ENCODE results near the gene TPST2.
A peak's percentile ranks its signal among the peaks of the same experiment; 100 is the strongest.

The TPST2 gene

GRCh38 chr22:26527574-26528465 lies 62.1 kb downstream of the TPST2 start:
- no peak for DNase-seq

- DNase-seq = no peak
These were observed 62.8 kb downstream of the TPST2 start for GRCh38 chr22:26527167-26527566.

GRCh38 chr22:26525946-26526564 lies 63.9 kb downstream of the TPST2 start:
- no peak for DNase-seq

GRCh38 chr22:26524870-26525269 lies 65.1 kb downstream of the TPST2 start:
- DNase-seq = no peak

- no peak for DNase-seq
These were observed 67.3 kb downstream of the TPST2 start for GRCh38 chr22:26522592-26522991.

GRCh38 chr22:26522012-26522411 lies 67.9 kb downstream of the TPST2 start:
- no peak for DNase-seq

GRCh38 chr22:26517429-26517828 lies 72.5 kb downstream of the TPST2 start:
- DNase-seq = no peak

- DNase-seq = no peak
These were observed 73.4 kb downstream of the TPST2 start for GRCh38 chr22:26516503-26516902.

- no peak for DNase-seq
These were observed 74.0 kb downstream of the TPST2 start for GRCh38 chr22:26515931-26516330.

- DNase-seq = no peak
These were observed 75.3 kb downstream of the TPST2 start for GRCh38 chr22:26514419-26515161.

- no peak for DNase-seq
These were observed 76.1 kb downstream of the TPST2 start for GRCh38 chr22:26513838-26514237.

GRCh38 chr22:26512149-26512793 lies 77.7 kb downstream of the TPST2 start, which contains the start of gene TFIP11:
TFIP11 (minus strand) TSS chr22:26512473; CDS start chr22:26510272, 2,201 bp downstream.
- peak; percentile 84 to 89 for DNase-seq

- DNase-seq = no peak
These were observed 81.8 kb downstream of the TPST2 start for GRCh38 chr22:26508148-26508547.

- no peak for DNase-seq
These were observed 86.2 kb downstream of the TPST2 start for GRCh38 chr22:26503758-26504157.

GRCh38 chr22:26502688-26503561 lies 87.0 kb downstream of the TPST2 start:
- peak; percentile 30 to 34 for DNase-seq

- DNase-seq = no peak
These were observed 87.9 kb downstream of the TPST2 start for GRCh38 chr22:26501996-26502395.

- DNase-seq = no peak
These were observed 90.7 kb downstream of the TPST2 start for GRCh38 chr22:26499188-26499703.

GRCh38 chr22:26496456-26496855 lies 93.5 kb downstream of the TPST2 start:
- DNase-seq = no peak

- DNase-seq = no peak
These were observed 95.4 kb downstream of the TPST2 start for GRCh38 chr22:26494506-26494905.

GRCh38 chr22:26492220-26492619 lies 97.7 kb downstream of the TPST2 start:
- no peak for DNase-seq

- DNase-seq = no peak
These were observed 100.4 kb downstream of the TPST2 start for GRCh38 chr22:26489447-26490036.
